PC-3 (cell line): ENCODE measurements around the gene TJP3. TPM values are rescaled to one million over a fixed set of nuclear protein-coding genes. Genes with fewer than 3 reads are reported as not detected.

Experiments
- ATAC-seq: fragments of 200-7000 bp; cut with Tn5 transposase; 2 replicates; pipeline ENCODE4 v1.9.1; 2020; ENCODE audit warnings: mild to moderate bottlenecking, moderate library complexity
- BruUV-seq: library from RNA; stranded (reverse); fragments of 400-500 nt; replicated peaks from 2 replicates; lab custom pipeline; 2021; lab: Mats Ljungman, UMichigan
- CTCF ChIA-PET: fragments of 300-600 bp; sonication (Branson Sonifier 250); formaldehyde crosslinking; loops from one replicate; lab custom pipeline; 2022; ENCODE audit warnings: antibody characterized with exemption; lab: Charles Lee
- POLR2A ChIA-PET: fragments of 300-600 bp; sonication (Branson Sonifier 250); formaldehyde crosslinking; loops from one replicate; lab custom pipeline; 2022; ENCODE audit warnings: antibody characterized with exemption; ENCODE audit not compliant: unreplicated experiment; lab: Charles Lee
- DNase-seq: peaks from one replicate; pipeline ENCODE4 v3.0.0-alpha.2; 2015
- H2AFZ ChIP-seq: fragments of 300-600 bp; sonication (generic); 2 replicates; pipeline ENCODE4 v1.6.0; 2016; ENCODE audit warnings: antibody characterized with exemption, low read length
- H3F3A ChIP-seq: fragments of 300-600 bp; sonication (generic); one replicate; pipeline ENCODE4 v1.6.0; 2017; ENCODE audit warnings: antibody characterized with exemption, low read length, control low read depth, mild to moderate bottlenecking; ENCODE audit not compliant: unreplicated experiment
- H3K27ac ChIP-seq: fragments of 300-600 bp; sonication (generic); 2 replicates; pipeline ENCODE4 v1.5.1; 2016; ENCODE audit warnings: mild to moderate bottlenecking, low read length
- H3K27me3 ChIP-seq: fragments of 300-600 bp; sonication (generic); 2 replicates; pipeline ENCODE4 v1.6.1; 2016; ENCODE audit warnings: low read length, mixed read lengths
- H3K36me3 ChIP-seq: fragments of 300-600 bp; sonication (generic); 2 replicates; pipeline ENCODE4 v1.6.1; 2016; ENCODE audit warnings: low read depth, mixed run types, low read length, mixed read lengths
- H3K4me1 ChIP-seq: fragments of 300-600 bp; sonication (generic); 2 replicates; pipeline ENCODE4 v1.5.1; 2016; ENCODE audit warnings: low read length; ENCODE audit not compliant: insufficient read depth
- H3K4me2 ChIP-seq: fragments of 300-600 bp; sonication (generic); 2 replicates; pipeline ENCODE4 v1.6.0; 2016; ENCODE audit warnings: low read length
- H3K4me3 ChIP-seq: fragments of 300-600 bp; sonication (generic); 2 replicates; pipeline ENCODE4 v1.5.1; 2016; ENCODE audit warnings: mild to moderate bottlenecking, low read length, mixed read lengths
- H3K79me2 ChIP-seq: fragments of 300-600 bp; sonication (generic); 2 replicates; pipeline ENCODE4 v1.6.1; 2017; ENCODE audit warnings: low read length, mixed read lengths
- H3K9ac ChIP-seq: fragments of 300-600 bp; sonication (generic); 2 replicates; pipeline ENCODE4 v1.6.0; 2016; ENCODE audit warnings: mild to moderate bottlenecking, low read length
- H3K9me2 ChIP-seq: fragments of 300-600 bp; sonication (generic); replicated peaks from 2 replicates; pipeline ENCODE4 v1.6.1; 2016; ENCODE audit warnings: mixed run types, low read length, mixed read lengths
- H3K9me3 ChIP-seq: fragments of 300-600 bp; sonication (generic); 2 replicates; pipeline ENCODE4 v1.6.1; 2016; ENCODE audit warnings: low read length, mixed read lengths
- H4K20me1 ChIP-seq: fragments of 300-600 bp; sonication (generic); 2 replicates; pipeline ENCODE4 v1.6.1; 2016; ENCODE audit warnings: low read length, mixed read lengths
- CTCF ChIP-seq: fragments of 300-600 bp; sonication (generic); conservative IDR thresholded peaks from 2 replicates; pipeline ENCODE4 v1.5.1; 2017; ENCODE audit warnings: antibody characterized with exemption, low read depth, mild to moderate bottlenecking, low read length
- EZH2 ChIP-seq: fragments of 300-600 bp; sonication (generic); IDR thresholded peaks from one replicate; pipeline ENCODE4 v1.6.1; 2017; ENCODE audit warnings: antibody characterized with exemption, mild to moderate bottlenecking, low read length; ENCODE audit not compliant: unreplicated experiment
- EZH2phosphoT487 ChIP-seq: fragments of 300-600 bp; sonication (generic); IDR thresholded peaks from 2 replicates; pipeline ENCODE4 v1.6.1; 2018; ENCODE audit warnings: mild to moderate bottlenecking, antibody characterized with exemption, low read length, borderline replicate concordance
- intact Hi-C: fragments of 100-400 bp; cut with micrococcal nuclease; formaldehyde crosslinking; loops from 2 replicates; pipeline ENCODE4 v1.9.0; 2023
- total RNA-seq: library from RNA; depleted of rRNA; stranded (reverse); fragments of >200 nt; gene quantifications from 2 replicates; pipeline ENCODE4 v1.2.3, GENCODE V29; 2014

Gene TJP3
- total RNA-seq, 1 experiment from 2014 or later, result 11.7 TPM

- Histone ChIP-seq H3K9me2 (no peaks in the 10 kb centered on the region), H3K27ac (no peak overlapping the region), H2AFZ (no peak overlapping the region), H3K4me3 (no peak overlapping the region), H3K9ac (no peak overlapping the region), H3K27me3 (no peaks in the 10 kb centered on the region), H3K79me2 (no peaks in the 10 kb centered on the region), H3K9me3 (no peaks in the 10 kb centered on the region), H4K20me1 (no peaks in the 10 kb centered on the region), H3F3A (no peaks in the 10 kb centered on the region), H3K4me1 (peaks cover 20% of the 10 kb centered on the region), H3K36me3 (no peaks in the 10 kb centered on the region; the same call in 1 of the 2 replicates), H3K4me2 (no peak overlapping the region)
- POLR2A ChIA-PET, result no interaction called here
- CTCF ChIA-PET, result no interaction called here
- intact Hi-C loops, result no loop called here
- BruUV-seq, result no TSS peak
- TF ChIP-seq CTCF (no peak), EZH2phosphoT487 (no peak), EZH2 (no peak)
- DNase-seq, result no peak
- no peak for ATAC-seq
These were observed 48.5 kb upstream of the TJP3 start for GRCh38 chr19:3659746-3660112.

GRCh38 chr19:3660493-3661219, 47.5 kb upstream of the TJP3 start:
- no peak for DNase-seq
- CTCF ChIA-PET, result no interaction called here
- no peaks in the 10 kb centered on the region; the same call in 1 of the 2 replicates for H3K36me3 ChIP-seq
- H3K9me2 ChIP-seq, result no peaks in the 10 kb centered on the region
- BruUV-seq, result no TSS peak
- intact Hi-C loops, result no loop called here
- no peak for TF ChIP-seq CTCF
- no peak for TF ChIP-seq EZH2
- TF ChIP-seq EZH2phosphoT487, result no peak
- H3F3A ChIP-seq, result no peaks in the 10 kb centered on the region
- no peak overlapping the region for H3K9ac ChIP-seq
- no peaks in the 10 kb centered on the region for H4K20me1 ChIP-seq
- H2AFZ ChIP-seq, result no peak overlapping the region
- no peak overlapping the region for H3K27ac ChIP-seq
- H3K9me3 ChIP-seq, result no peaks in the 10 kb centered on the region
- H3K4me3 ChIP-seq, result no peak overlapping the region
- no peak for ATAC-seq
- no peak overlapping the region for H3K4me2 ChIP-seq
- POLR2A ChIA-PET, result no interaction called here
- no peaks in the 10 kb centered on the region for H3K27me3 ChIP-seq
- peaks cover 14% of the 10 kb centered on the region for H3K4me1 ChIP-seq
- no peaks in the 10 kb centered on the region for H3K79me2 ChIP-seq
